Subcutaneous abdominal adipose tissue (tissue), 5 donors: Measurements from ENCODE around the gene ZMYND8.
"Not testable (repeated sequence)": the region's sequence is repeated elsewhere in the genome, so short reads cannot be mapped to it uniquely, and the experiment has no call there.

ENCODE experiments used
- H3K27ac ChIP-seq: one replicate; pipeline ENCODE4 v1.7.0; 2013; ENCODE audit warnings: low read depth, mild to moderate bottlenecking, inconsistent platforms, low read length, moderate library complexity
- H3K27me3 ChIP-seq, 5 donors: one replicate each; pipeline ENCODE4 v1.7.0; 2013; ENCODE audit warnings: low read length in 5 of 5, inconsistent platforms in 1 of 5; ENCODE audit not compliant: control insufficient read depth in 5 of 5, insufficient read depth in 4 of 5
- H3K36me3 ChIP-seq, 5 donors: one replicate each; pipeline ENCODE4 v1.7.0; 2013; ENCODE audit warnings: low read length in 5 of 5; ENCODE audit not compliant: control insufficient read depth in 5 of 5, insufficient read depth in 5 of 5
- H3K4me1 ChIP-seq, 5 donors: one replicate each; pipeline ENCODE4 v1.7.0; 2013; ENCODE audit warnings: low read length in 5 of 5, mild to moderate bottlenecking in 3 of 5, moderate library complexity in 1 of 5; ENCODE audit not compliant: control insufficient read depth in 5 of 5, insufficient read depth in 5 of 5
- H3K4me3 ChIP-seq, 5 donors: one replicate each; pipeline ENCODE4 v1.7.0; 2013; ENCODE audit warnings: low read length in 5 of 5, low read depth in 1 of 5
- H3K9ac ChIP-seq, 5 donors: one replicate each; pipeline ENCODE4 v1.7.0; 2013; ENCODE audit warnings: low read length in 5 of 5, mild to moderate bottlenecking in 4 of 5, moderate library complexity in 3 of 5
- H3K9me3 ChIP-seq, 5 donors: one replicate each; pipeline ENCODE4 v1.7.0; 2013; ENCODE audit warnings: low read length in 5 of 5; ENCODE audit not compliant: control insufficient read depth in 5 of 5
- donor health status: healthy.
- donor health status: healthy.
- donor health status: healthy.
- donor health status: healthy.
- donor health status: healthy.

ZMYND8 gene

DNA sequence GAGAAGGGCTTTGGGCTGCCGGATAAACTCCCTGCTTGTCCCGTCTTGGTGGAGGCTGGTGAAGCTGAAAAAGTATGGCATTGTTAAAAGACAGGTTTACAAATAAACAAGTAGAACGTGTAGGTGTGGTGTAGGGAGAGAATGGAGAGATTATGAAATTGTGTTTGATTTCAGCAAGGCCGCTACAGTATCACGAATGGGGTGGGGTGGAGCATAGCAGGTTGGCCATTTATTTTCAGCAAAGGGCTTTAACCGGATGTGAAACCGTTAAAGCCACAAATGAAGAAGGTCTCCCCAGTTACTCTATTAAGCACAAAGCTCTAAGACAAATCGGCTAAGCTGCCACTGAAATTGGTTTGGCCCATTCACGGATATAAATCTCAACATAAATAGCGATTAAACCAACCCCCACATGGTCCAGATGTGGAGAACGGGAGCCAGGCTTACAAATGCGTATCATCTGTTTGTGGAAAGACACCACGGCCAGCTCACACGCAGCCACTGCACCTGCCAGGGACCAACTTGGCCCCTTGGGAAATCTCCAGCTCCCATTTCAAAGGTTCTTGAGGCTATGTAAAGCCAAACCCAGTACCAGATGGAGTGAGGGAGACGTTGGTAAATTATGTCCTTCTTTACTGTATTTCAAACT lies 94.0 kb downstream of the ZMYND8 start:
- Histone ChIP-seq H3K4me1 (peaks cover 5 to 24% (median 17%) of the 10 kb centered on the region in 5 donors), H3K9ac (peak overlapping the region in 1 of 5 donors; percentile 0), H3K27ac (no peak overlapping the region), H3K36me3 (peaks cover 0 to 61% (median 37%) of the 10 kb centered on the region in 5 donors), H3K9me3 (no peaks in the 10 kb centered on the region), H3K4me3 (no peak overlapping the region), H3K27me3 (no peaks in the 10 kb centered on the region)

DNA sequence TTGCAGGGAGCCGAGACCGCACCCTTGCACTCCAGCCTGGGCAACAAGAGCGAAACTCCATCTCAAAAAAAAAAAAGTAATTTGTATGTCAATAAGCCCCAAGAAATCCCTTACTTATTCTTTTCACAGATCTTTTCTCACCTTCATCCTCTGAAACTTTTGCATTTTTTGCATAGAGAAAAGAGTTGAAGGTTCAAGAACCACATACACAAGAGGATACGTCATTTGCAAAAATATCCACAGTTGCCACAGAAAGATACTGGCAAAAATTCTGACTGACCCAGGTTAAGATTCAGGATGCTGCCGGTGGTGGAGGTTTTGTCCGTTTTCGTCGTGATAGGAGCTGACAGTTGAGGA lies 94.5 kb downstream of the ZMYND8 start:
- Histone ChIP-seq H3K27ac (no peak overlapping the region), H3K4me3 (no peak overlapping the region), H3K9ac (no peak overlapping the region), H3K9me3 (no peaks in the 10 kb centered on the region), H3K36me3 (peaks cover 0 to 59% (median 38%) of the 10 kb centered on the region in 5 donors), H3K4me1 (peaks cover 5 to 24% (median 17%) of the 10 kb centered on the region in 5 donors), H3K27me3 (no peaks in the 10 kb centered on the region)

GRCh38 chr20:47261161-47261774 lies 95.2 kb downstream of the ZMYND8 start:
- not testable (repeated sequence) for H3K4me3 ChIP-seq, H3K9ac ChIP-seq, H3K27me3 ChIP-seq, H3K9me3 ChIP-seq, H3K27ac ChIP-seq
- Histone ChIP-seq H3K36me3 (peaks cover 0 to 63% (median 38%) of the 10 kb centered on the region in 5 donors), H3K4me1 (peaks cover 5 to 24% (median 17%) of the 10 kb centered on the region in 5 donors)

- not testable (repeated sequence) for H3K27ac ChIP-seq, H3K4me3 ChIP-seq, H3K27me3 ChIP-seq, H3K9ac ChIP-seq, H3K9me3 ChIP-seq
- Histone ChIP-seq H3K4me1 (peaks cover 5 to 24% (median 17%) of the 10 kb centered on the region in 5 donors), H3K36me3 (peaks cover 0 to 61% (median 35%) of the 10 kb centered on the region in 5 donors)
These were observed 95.9 kb downstream of the ZMYND8 start for GRCh38 chr20:47260540-47261126.

- peak overlapping the region in 1 of 5 donors; percentile 21 for H3K9ac ChIP-seq
- no peaks in the 10 kb centered on the region for H3K27me3 ChIP-seq
- H3K27ac ChIP-seq = no peak overlapping the region
- H3K9me3 ChIP-seq = no peaks in the 10 kb centered on the region
- H3K4me1 ChIP-seq = peaks cover 5 to 24% (median 17%) of the 10 kb centered on the region in 5 donors
- H3K4me3 ChIP-seq = no peak overlapping the region
- peaks cover 0 to 60% (median 38%) of the 10 kb centered on the region in 5 donors for H3K36me3 ChIP-seq
These were observed 97.5 kb downstream of the ZMYND8 start for GRCh38 chr20:47258745-47259695.

- Histone ChIP-seq H3K9me3 (no peaks in the 10 kb centered on the region), H3K27me3 (no peaks in the 10 kb centered on the region), H3K9ac (no peak overlapping the region), H3K27ac (no peak overlapping the region), H3K36me3 (peaks cover 3 to 64% (median 44%) of the 10 kb centered on the region in 5 donors), H3K4me3 (no peak overlapping the region), H3K4me1 (peaks cover 2 to 11% (median 10%) of the 10 kb centered on the region in 5 donors)
These were observed 98.7 kb downstream of the ZMYND8 start for GRCh38 chr20:47257771-47258170.

DNA sequence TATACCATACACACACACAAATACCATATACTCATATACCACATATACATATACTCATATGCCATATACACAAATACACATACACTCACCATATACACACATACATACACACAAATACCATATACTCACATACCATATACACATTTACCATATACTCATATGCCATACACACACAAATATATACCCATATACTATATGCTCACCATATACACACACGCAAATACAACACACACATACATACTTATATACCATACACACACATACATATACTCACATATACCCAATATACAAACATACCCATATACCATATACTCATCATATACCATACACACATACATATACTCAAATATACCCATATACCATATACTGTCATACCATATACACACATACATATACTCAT lies 99.2 kb downstream of the ZMYND8 start:
- Histone ChIP-seq H3K4me3 (no peak overlapping the region), H3K27ac (no peak overlapping the region), H3K9ac (no peak overlapping the region), H3K27me3 (no peaks in the 10 kb centered on the region), H3K9me3 (no peaks in the 10 kb centered on the region), H3K4me1 (peaks cover 2 to 10% (median 10%) of the 10 kb centered on the region in 5 donors), H3K36me3 (peaks cover 3 to 63% (median 42%) of the 10 kb centered on the region in 5 donors)

GRCh38 chr20:47256668-47257236 lies 99.7 kb downstream of the ZMYND8 start:
- Histone ChIP-seq H3K27ac (no peak overlapping the region), H3K9me3 (no peaks in the 10 kb centered on the region), H3K4me3 (no peak overlapping the region), H3K27me3 (no peaks in the 10 kb centered on the region), H3K9ac (no peak overlapping the region), H3K4me1 (peaks cover 2 to 10% (median 10%) of the 10 kb centered on the region in 5 donors), H3K36me3 (peaks cover 3 to 59% (median 38%) of the 10 kb centered on the region in 5 donors)

DNA sequence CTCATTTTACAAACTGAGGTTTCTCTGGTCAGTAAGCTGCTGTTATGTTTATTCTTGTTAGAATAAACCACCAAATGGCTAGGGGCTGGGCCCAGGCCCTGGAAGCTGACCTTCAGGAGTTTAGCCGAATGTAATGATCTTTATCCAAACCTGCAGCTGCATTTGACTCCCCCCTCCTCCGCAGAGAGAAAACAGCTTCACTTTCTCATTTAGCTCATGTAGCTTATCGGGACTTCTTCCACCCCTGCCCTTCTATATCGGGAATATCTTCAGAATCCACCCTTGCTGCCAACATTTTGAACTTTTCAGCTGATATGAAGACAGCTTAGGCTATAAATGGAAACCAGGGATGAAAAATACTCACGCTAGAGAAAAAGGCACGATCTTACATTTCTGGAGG lies 102.6 kb downstream of the ZMYND8 start:
- H3K4me3 ChIP-seq = no peak overlapping the region
- no peak overlapping the region for H3K9ac ChIP-seq
- no peak overlapping the region for H3K27ac ChIP-seq
- H3K27me3 ChIP-seq = no peaks in the 10 kb centered on the region
- H3K9me3 ChIP-seq = no peaks in the 10 kb centered on the region
- H3K36me3 ChIP-seq = peaks cover 6 to 55% (median 26%) of the 10 kb centered on the region in 5 donors
- peaks cover 0 to 7% (median 6%) of the 10 kb centered on the region in 5 donors for H3K4me1 ChIP-seq
